Omental fat pad (tissue), 4 donors: ENCODE results near the gene GPR34. TPM values are rescaled to one million over a fixed set of nuclear protein-coding genes. Genes with fewer than 3 reads are reported as not detected.

ENCODE experiments used
- ATAC-seq: fragments of 150-250 bp; one replicate; pipeline ENCODE4 v1.9.1; 2016; ENCODE audit warnings: mild to moderate bottlenecking, moderate library complexity; ENCODE audit not compliant: low FRiP score
- DNase-seq: peaks from one replicate; pipeline ENCODE4 v3.0.0-alpha.2; 2019; ENCODE audit warnings: low spot score
- total RNA-seq, 4 donors: library from RNA; depleted of rRNA; stranded (reverse); fragments of >200 nt; gene quantifications; one replicate each; pipeline ENCODE4 v1.1.0, GENCODE V29; 2016
- TF ChIP-seq, protein P1 (sequence below), 3 donors: fragments of 450-650 bp; IDR thresholded peaks; one replicate each; pipeline ENCODE4 v1.5.1; 2016 to 2017; ENCODE audit warnings: antibody characterized with exemption in 3 of 3, mild to moderate bottlenecking in 3 of 3, moderate library complexity in 2 of 3

GPR34 gene
- total RNA-seq, 4 donors from 2014 or later, result 21.6 to 54.5 (median 26.1) TPM

DNA sequence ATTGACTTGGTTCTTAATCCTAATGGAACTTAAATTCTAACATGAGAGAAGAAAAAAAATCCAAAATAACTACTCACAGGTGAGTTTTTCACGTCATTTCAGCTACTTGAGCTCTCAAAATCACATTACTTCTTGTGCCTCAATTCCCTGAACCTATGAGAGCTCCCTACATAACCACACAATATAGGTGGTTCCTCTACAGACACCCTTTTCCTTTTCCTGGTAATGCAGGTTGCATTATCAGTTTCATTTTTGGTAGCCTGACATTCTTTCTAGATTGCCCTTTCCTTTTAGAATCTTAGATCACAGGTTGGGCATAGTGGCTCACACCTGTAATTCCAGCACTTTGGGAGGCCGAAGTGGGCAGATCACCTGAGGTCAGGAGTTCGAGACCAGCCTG lies 4.3 kb downstream of the GPR34 start:
- ATAC-seq (no peak), DNase-seq (no peak)
- TF ChIP-seq, protein P1, sequence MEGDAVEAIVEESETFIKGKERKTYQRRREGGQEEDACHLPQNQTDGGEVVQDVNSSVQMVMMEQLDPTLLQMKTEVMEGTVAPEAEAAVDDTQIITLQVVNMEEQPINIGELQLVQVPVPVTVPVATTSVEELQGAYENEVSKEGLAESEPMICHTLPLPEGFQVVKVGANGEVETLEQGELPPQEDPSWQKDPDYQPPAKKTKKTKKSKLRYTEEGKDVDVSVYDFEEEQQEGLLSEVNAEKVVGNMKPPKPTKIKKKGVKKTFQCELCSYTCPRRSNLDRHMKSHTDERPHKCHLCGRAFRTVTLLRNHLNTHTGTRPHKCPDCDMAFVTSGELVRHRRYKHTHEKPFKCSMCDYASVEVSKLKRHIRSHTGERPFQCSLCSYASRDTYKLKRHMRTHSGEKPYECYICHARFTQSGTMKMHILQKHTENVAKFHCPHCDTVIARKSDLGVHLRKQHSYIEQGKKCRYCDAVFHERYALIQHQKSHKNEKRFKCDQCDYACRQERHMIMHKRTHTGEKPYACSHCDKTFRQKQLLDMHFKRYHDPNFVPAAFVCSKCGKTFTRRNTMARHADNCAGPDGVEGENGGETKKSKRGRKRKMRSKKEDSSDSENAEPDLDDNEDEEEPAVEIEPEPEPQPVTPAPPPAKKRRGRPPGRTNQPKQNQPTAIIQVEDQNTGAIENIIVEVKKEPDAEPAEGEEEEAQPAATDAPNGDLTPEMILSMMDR (IDR thresholded peaks at IDR 0.05), result no peak

DNA sequence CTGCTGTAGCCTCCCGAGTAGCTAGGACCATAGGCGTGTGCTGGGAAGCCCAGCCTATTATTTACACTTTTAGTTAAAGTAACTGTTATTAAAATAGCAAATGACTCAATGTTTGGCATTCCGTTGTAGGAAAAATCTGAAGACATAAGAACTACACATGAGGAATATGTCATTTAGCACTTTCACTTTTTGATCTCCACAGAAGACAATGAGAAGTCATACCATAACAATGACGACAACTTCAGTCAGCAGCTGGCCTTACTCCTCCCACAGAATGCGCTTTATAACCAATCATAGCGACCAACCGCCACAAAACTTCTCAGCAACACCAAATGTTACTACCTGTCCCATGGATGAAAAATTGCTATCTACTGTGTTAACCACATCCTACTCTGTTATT lies 6.7 kb downstream of the GPR34 start:
- ATAC-seq, result no peak
- TF ChIP-seq, protein P1 (IDR thresholded peaks at IDR 0.05), result no peak
- DNase-seq, result no peak

DNA sequence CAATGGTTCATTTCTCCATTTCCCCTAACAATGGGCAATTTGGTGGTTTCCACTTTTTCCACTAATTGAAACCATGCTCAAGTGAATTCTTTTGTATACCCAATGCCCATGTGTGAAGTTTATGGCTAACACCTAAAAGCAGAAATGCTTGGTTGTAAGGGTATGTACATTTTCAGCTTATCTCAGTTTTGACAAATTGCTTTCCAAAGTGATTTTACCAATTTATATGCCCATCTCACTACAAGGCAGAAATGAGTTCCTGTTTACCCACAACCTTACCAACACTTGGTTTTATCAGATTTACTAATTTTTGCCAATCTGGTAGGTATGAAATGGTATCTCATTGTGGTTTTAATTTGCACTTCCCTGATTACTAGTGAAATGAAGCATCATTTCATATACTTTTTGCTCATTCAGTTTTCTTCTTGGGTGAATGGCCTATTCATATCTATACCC lies 14.8 kb downstream of the GPR34 start:
- ATAC-seq, result no peak

DNA sequence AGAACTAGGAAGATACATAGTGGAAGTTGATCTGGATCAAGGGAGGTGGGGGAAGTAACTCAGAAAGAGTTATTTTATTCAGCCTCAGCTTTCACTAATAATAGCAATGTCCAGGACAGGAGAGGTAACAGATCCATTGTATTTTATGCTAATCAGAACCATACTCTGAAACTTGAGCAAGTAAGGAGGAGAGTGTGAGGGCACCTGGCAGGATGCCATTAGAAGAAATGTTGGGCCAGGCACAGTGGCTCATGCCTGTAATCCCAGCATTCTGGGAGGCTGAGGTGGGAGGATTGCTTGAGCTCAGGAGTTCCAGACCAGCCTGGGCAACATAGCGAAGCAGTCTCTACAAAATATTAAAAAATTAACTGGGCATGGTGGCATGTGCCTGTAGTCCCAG lies 16.3 kb downstream of the GPR34 start:
- TF ChIP-seq, protein P1 (IDR thresholded peaks at IDR 0.05), result no peak
- DNase-seq, result no peak
- no peak for ATAC-seq

More for the DNA sequence above, 14.8 kb downstream of the GPR34 start:
- TF ChIP-seq, protein P1 (IDR thresholded peaks at IDR 0.05), result no peak
- DNase-seq, result no peak

DNA sequence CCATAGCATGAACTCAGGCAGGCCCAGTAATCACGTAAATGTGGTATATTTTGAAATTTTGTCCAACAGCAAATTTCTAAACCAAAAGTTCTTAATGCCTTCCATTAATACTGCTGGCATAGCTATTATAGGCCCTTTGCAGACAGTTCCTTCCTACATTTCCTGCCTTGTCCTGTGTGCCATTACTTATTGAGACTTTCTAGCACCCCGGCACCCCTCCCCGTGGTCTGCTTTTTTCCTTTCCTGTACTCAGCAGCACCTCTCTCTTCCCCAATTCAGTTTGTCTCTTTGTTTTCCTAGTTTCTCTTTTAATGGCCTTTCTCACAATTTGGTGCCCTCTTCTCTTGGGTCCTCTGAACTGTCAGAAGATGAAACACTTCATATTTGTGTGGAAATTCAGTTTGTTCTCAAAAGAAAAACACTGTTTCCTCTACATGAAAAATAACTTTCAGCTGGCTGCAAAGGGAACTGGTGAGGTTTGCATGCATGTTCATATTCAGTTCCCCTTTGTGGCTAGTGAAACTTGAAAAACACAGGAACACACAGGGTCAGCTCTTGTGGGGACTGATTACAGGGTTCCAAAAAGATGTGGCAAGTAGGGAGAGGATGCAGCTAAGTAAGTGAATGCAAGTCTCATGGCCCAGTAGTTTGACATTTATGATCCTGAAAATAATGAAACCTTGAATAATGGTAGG lies 17.1 kb downstream of the GPR34 start:
- DNase-seq (no peak), ATAC-seq (no peak)
- TF ChIP-seq, protein P1 (IDR thresholded peaks at IDR 0.05), result no peak

DNA sequence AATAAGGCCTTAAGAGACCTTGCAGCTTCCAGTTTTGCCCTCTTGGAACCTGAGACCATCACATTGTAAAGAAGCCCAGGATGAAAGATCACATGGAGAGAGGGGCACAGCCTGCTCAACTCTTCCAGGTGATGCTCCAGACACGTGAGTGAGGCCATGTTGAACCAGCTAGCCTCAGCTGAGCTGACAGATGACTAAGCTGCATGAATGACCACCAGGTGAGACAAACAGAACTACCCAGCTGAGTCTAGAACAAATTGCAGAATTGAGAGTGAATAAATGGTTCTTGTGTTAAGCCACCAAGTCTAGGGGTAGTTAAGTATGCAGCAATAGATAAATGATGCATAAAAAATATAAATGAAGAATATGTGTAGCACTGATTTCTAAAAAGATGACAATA lies 18.4 kb downstream of the GPR34 start:
- no peak for DNase-seq
- ATAC-seq, result no peak
- TF ChIP-seq, protein P1 (IDR thresholded peaks at IDR 0.05), result no peak

DNA sequence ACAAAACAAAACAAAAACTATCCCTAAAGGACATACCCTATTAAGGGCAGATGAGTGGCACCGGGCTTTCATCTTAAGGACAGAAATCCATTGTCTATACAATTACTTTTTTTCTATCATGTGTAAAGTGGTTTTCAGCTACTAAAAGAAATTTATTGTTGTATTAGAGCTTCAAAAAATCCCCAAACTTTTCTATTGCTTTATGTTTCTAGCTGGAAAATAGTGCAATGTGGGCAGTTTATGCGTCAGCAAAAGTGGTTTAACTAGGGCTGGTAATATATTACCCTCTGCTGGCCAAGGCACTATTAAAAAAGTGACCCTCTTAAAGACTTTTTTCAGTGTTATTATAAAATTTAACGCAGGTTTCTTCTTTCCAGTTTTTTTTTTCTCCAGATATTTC lies 19.7 kb downstream of the GPR34 start:
- no peak for ATAC-seq

More for the DNA sequence above, 19.7 kb downstream of the GPR34 start:
- DNase-seq, result no peak
- TF ChIP-seq, protein P1 (IDR thresholded peaks at IDR 0.05), result no peak
